Erythroblast (primary cell): Measurements from ENCODE around the gene TSSK6.

Experiments
- GATA1 ChIP-seq: IDR thresholded peaks from 2 replicates; pipeline ENCODE4 v1.6.1; 2011; ENCODE audit warnings: low read depth, mild to moderate bottlenecking, control low read depth, low read length, moderate library complexity
- POLR2A ChIP-seq: IDR thresholded peaks from 2 replicates; pipeline ENCODE4 v1.6.1; 2011; ENCODE audit warnings: mild to moderate bottlenecking, low read length

- no peak for TF ChIP-seq POLR2A
- TF ChIP-seq GATA1: no peak
Measured at GRCh38 chr19:19534556-19535265, 19.4 kb upstream of the TSSK6 start.
